Caco-2 (cell line): ENCODE results near the gene CEP19. TPM values are rescaled to one million over a fixed set of nuclear protein-coding genes. Genes with fewer than 3 reads are reported as not detected.

ENCODE experiments used
- BruUV-seq: library from RNA; stranded (reverse); fragments of 400-500 nt; replicated peaks from 2 replicates; lab custom pipeline; 2021; lab: Mats Ljungman, UMichigan
- CTCF ChIA-PET: fragments of 300-600 bp; sonication (Branson Sonifier 250); formaldehyde crosslinking; loops from one replicate; lab custom pipeline; 2022; ENCODE audit warnings: antibody characterized with exemption; lab: Charles Lee
- POLR2A ChIA-PET: fragments of 300-600 bp; sonication (Branson Sonifier 250); formaldehyde crosslinking; loops from one replicate; lab custom pipeline; 2022; ENCODE audit warnings: antibody characterized with exemption; lab: Charles Lee
- DNase-seq, 2 experiments: peaks; one replicate each; pipeline versions ENCODE4 v3.0.0 to v3.0.0-alpha.2; 2020 to 2022
- H3K27me3 ChIP-seq: replicated peaks from 2 replicates; pipeline ENCODE4 v1.6.0; 2011; ENCODE audit warnings: low read length; ENCODE audit not compliant: control insufficient read depth, insufficient read depth
- H3K36me3 ChIP-seq: 2 replicates; pipeline ENCODE4 v1.5.1; 2011; ENCODE audit warnings: low read length; ENCODE audit not compliant: control insufficient read depth, insufficient read depth
- H3K4me1 ChIP-seq: fragments of 250-450 bp; sonication (Bioruptor Pico); 2 replicates; pipeline ENCODE4 v1.5.1; 2020; ENCODE audit warnings: mild to moderate bottlenecking
- H3K4me3 ChIP-seq: 2 replicates; pipeline ENCODE4 v1.5.1; 2011; ENCODE audit warnings: low read depth, mild to moderate bottlenecking, control low read depth, low read length
- H3K9me3 ChIP-seq: fragments of 250-450 bp; sonication (Bioruptor Pico); 2 replicates; pipeline ENCODE4 v1.5.1; 2020; ENCODE audit warnings: mild to moderate bottlenecking, moderate library complexity
- H3K27ac Mint-ChIP-seq: one replicate; pipeline ENCODE4 v1.8.0; 2022; ENCODE audit warnings: mixed read lengths; ENCODE audit not compliant: unreplicated experiment
- H3K27me3 Mint-ChIP-seq: one replicate; pipeline ENCODE4 v1.8.0; 2022; ENCODE audit warnings: mixed read lengths; ENCODE audit not compliant: insufficient read depth, unreplicated experiment
- H3K36me3 Mint-ChIP-seq: one replicate; pipeline ENCODE4 v1.8.0; 2022; ENCODE audit warnings: mild to moderate bottlenecking, mixed read lengths; ENCODE audit not compliant: insufficient read depth, unreplicated experiment
- H3K4me1 Mint-ChIP-seq: one replicate; pipeline ENCODE4 v1.8.0; 2022; ENCODE audit warnings: low read depth, mixed read lengths; ENCODE audit not compliant: unreplicated experiment
- H3K4me3 Mint-ChIP-seq: one replicate; pipeline ENCODE4 v1.8.0; 2022; ENCODE audit warnings: mild to moderate bottlenecking, moderate library complexity, mixed read lengths; ENCODE audit not compliant: unreplicated experiment
- H3K9me3 Mint-ChIP-seq: one replicate; pipeline ENCODE4 v1.8.0; 2022; ENCODE audit warnings: mixed read lengths; ENCODE audit not compliant: unreplicated experiment
- intact Hi-C: fragments of 100-400 bp; cut with micrococcal nuclease; formaldehyde crosslinking; loops from one replicate; pipeline ENCODE4 v1.10.0; 2022; ENCODE audit not compliant: unreplicated experiment
- total RNA-seq: library from RNA; stranded (reverse); gene quantifications from 2 replicates; pipeline ENCODE4 v1.2.3, GENCODE V29; 2022
- TF ChIP-seq, protein P1 (sequence below), 2 experiments: fragments of 200-600 bp in 1 of 2; IDR thresholded peaks; 1 replicate in 1 of 2; 2 replicates in 1 of 2; pipeline versions ENCODE4 v1.5.1 to v1.8.0; 2011 to 2022; ENCODE audit warnings: antibody characterized with exemption in 1 of 2, control low read depth in 1 of 2, inconsistent platforms in 1 of 2, low read depth in 1 of 2, low read length in 1 of 2, mild to moderate bottlenecking in 1 of 2, moderate library complexity in 1 of 2; ENCODE audit not compliant: insufficient read depth in 1 of 2, severe bottlenecking in 1 of 2, unreplicated experiment in 1 of 2

CEP19 gene
- total RNA-seq, 1 experiment from 2014 or later, result 1.7 TPM

DNA sequence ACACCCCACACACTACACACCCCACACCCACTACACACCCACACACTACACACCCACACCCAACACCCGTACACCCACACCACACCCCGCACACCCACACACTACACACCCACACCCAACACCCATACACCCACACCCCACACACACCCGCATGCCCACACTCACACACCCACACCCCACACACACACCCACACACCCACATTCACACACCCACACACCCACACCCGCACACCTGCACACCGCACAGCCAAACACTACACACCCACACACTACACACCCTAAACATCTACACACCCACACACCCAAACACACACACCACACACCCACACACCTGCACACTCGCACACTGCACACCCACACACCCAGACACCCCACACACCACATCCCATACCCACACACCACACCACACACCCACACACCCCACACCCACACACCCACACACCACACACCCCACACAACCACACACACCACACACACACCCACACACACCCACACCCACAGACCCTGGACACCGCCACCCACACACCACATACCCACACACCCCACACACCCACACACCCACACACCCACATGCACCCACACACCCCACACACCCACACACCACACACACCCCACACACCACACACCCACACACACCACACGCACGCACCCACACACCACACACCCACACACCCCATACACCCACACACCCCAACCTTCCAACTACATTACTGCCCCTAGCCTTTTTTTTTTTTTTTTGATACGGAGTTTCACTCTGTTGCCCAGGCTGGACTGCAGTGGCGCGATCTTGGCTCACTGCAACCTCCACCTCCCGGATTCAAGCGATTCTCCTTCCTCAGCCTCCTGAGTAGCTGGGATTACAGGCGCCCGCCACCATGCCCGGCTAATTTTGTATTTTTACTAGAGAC, 16.9 kb downstream of the CEP19 start:
- peaks cover 5% of the 10 kb centered on the region for H3K36me3 Mint-ChIP-seq
- H3K4me1 Mint-ChIP-seq, result no peaks in the 10 kb centered on the region
- no peak overlapping the region for H3K27ac Mint-ChIP-seq
- no peak overlapping the region for H3K4me3 ChIP-seq
- TF ChIP-seq, protein P1, sequence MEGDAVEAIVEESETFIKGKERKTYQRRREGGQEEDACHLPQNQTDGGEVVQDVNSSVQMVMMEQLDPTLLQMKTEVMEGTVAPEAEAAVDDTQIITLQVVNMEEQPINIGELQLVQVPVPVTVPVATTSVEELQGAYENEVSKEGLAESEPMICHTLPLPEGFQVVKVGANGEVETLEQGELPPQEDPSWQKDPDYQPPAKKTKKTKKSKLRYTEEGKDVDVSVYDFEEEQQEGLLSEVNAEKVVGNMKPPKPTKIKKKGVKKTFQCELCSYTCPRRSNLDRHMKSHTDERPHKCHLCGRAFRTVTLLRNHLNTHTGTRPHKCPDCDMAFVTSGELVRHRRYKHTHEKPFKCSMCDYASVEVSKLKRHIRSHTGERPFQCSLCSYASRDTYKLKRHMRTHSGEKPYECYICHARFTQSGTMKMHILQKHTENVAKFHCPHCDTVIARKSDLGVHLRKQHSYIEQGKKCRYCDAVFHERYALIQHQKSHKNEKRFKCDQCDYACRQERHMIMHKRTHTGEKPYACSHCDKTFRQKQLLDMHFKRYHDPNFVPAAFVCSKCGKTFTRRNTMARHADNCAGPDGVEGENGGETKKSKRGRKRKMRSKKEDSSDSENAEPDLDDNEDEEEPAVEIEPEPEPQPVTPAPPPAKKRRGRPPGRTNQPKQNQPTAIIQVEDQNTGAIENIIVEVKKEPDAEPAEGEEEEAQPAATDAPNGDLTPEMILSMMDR (IDR thresholded peaks at IDR 0.05; ENCODE audit: insufficient read depth in 1 of 2, low read depth in 1 of 2, low read length in 1 of 2, severe bottlenecking in 1 of 2, unreplicated experiment in 1 of 2), result no peak
- ChIA-PET POLR2A (no interaction called here), CTCF (no interaction called here)
- intact Hi-C loops, result no loop called here
- no peaks in the 10 kb centered on the region for H3K9me3 ChIP-seq
- no peak for DNase-seq
- no peak overlapping the region for H3K4me3 Mint-ChIP-seq
- H3K27me3 ChIP-seq, result no peaks in the 10 kb centered on the region
- H3K36me3 ChIP-seq, result no peaks in the 10 kb centered on the region
- BruUV-seq, result no TSS peak
- H3K27me3 Mint-ChIP-seq, result no peaks in the 10 kb centered on the region
- H3K4me1 ChIP-seq, result no peaks in the 10 kb centered on the region
- H3K9me3 Mint-ChIP-seq, result no peaks in the 10 kb centered on the region

DNA sequence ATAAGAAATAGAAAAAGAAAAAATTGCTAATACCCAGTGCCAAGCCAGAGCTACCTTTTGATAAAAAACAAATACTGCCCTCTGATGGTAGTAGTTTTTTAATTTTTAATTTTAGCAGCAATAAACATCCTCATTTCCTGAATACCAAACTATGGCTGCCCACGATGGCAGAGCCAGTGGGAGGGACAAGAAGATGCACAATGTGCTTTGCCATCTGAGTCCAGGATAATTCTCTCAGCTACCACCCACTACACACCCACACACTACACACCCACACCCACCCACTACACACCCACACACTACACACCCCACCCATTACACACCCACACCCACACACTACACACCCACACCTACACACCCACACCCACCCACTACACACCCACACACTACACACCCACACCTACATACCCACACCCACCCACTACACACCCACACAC, 17.8 kb downstream of the CEP19 start:
- TF ChIP-seq, protein P1 (IDR thresholded peaks at IDR 0.05; ENCODE audit: insufficient read depth in 1 of 2, low read depth in 1 of 2, low read length in 1 of 2, severe bottlenecking in 1 of 2, unreplicated experiment in 1 of 2), result no peak
- POLR2A ChIA-PET, result no interaction called here
- no peaks in the 10 kb centered on the region for H3K9me3 Mint-ChIP-seq
- no peaks in the 10 kb centered on the region for H3K36me3 ChIP-seq
- CTCF ChIA-PET, result interaction anchor here (0.6 to 0.7 kb wide), 2 partner anchors 248 to 573 kb away, joined by 3 to 4 read pairs; no protein-coding TSS in a partner anchor
- H3K4me1 ChIP-seq, result no peaks in the 10 kb centered on the region
- H3K27me3 Mint-ChIP-seq, result no peaks in the 10 kb centered on the region
- no peaks in the 10 kb centered on the region for H3K9me3 ChIP-seq
- no peaks in the 10 kb centered on the region for H3K27me3 ChIP-seq
- no TSS peak for BruUV-seq
- peaks cover 5% of the 10 kb centered on the region for H3K36me3 Mint-ChIP-seq
- H3K4me3 Mint-ChIP-seq, result no peak overlapping the region
- H3K4me1 Mint-ChIP-seq, result no peaks in the 10 kb centered on the region
- no peak overlapping the region for H3K27ac Mint-ChIP-seq
- H3K4me3 ChIP-seq, result no peak overlapping the region
- DNase-seq, result no peak
- intact Hi-C loops, result no loop called here

DNA sequence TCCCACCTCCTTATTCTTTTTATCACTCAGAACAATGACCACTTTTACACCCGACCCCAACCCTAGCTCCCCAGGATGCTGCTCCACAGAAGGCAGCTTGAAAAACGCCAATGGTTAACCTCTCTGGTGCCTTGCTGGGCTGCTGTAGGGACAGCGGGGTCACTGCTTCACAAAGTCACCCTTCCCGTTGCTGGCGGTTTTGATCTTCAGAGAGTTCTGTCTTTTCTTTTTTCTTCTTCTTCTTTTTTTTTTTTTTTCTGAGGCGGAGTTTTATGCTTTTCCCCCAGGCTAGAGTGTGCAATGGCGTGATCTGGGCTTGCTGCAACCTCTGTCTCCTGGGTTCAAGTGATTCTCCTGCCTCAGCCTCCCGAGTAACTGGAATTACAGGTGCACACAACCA, 20.7 kb downstream of the CEP19 start:
- no peaks in the 10 kb centered on the region for H3K9me3 ChIP-seq
- no peaks in the 10 kb centered on the region for H3K36me3 ChIP-seq
- TF ChIP-seq, protein P1 (IDR thresholded peaks at IDR 0.05; ENCODE audit: insufficient read depth in 1 of 2, low read depth in 1 of 2, low read length in 1 of 2, severe bottlenecking in 1 of 2, unreplicated experiment in 1 of 2), result no peak
- no peak overlapping the region for H3K4me3 ChIP-seq
- CTCF ChIA-PET, result interaction anchor here (0.6 kb wide), 1 partner anchor 236 kb away, joined by 6 read pairs; no protein-coding TSS in a partner anchor
- Mint-ChIP-seq H3K36me3 (peaks cover 5% of the 10 kb centered on the region), H3K9me3 (no peaks in the 10 kb centered on the region), H3K27me3 (no peaks in the 10 kb centered on the region), H3K4me1 (no peaks in the 10 kb centered on the region), H3K4me3 (no peak overlapping the region), H3K27ac (no peak overlapping the region)
- H3K4me1 ChIP-seq, result no peaks in the 10 kb centered on the region
- intact Hi-C loops, result no loop called here
- POLR2A ChIA-PET, result no interaction called here
- no TSS peak for BruUV-seq
- no peaks in the 10 kb centered on the region for H3K27me3 ChIP-seq
- no peak for DNase-seq
